LHCN-M2 (cell line): ENCODE data around the gene GC. TPM values are rescaled to one million over a fixed set of nuclear protein-coding genes. Genes with fewer than 3 reads are reported as not detected.

ENCODE experiments used
- total RNA-seq: library from RNA; depleted of rRNA; stranded (reverse); fragments of >200 nt; gene quantifications from 2 replicates; pipeline ENCODE4 v1.2.3, GENCODE V29; 2014; rRNA removed

Gene GC
- total RNA-seq, 1 experiment from 2014 or later = not detected

Other genes with a start within 250 kb of the GC start
- gene NPFFR2, start 247.9 kb upstream of the GC start, total RNA-seq = not detected in 2 replicates